Measurements from ENCODE around the gene SORCS3. TPM values are rescaled to one million over a fixed set of nuclear protein-coding genes. Genes with fewer than 3 reads are reported as not detected.

Gene SORCS3
- total RNA-seq, 4 donors from 2014 or later: not detected

- Histone ChIP-seq H3K9me3 (no peaks in the 10 kb centered on the region), H3K4me1 (no peaks in the 10 kb centered on the region), H3K4me3 (replicated peaks in 1 of 3) (no peak overlapping the region), H3K27me3 (no peaks in the 10 kb centered on the region), H3K27ac (no peak overlapping the region), H3K36me3 (no peaks in the 10 kb centered on the region)
- intact Hi-C loops (cut with DNase I): no loop called here
- TF ChIP-seq CTCF (IDR thresholded peaks at IDR 0.05) (no peak), POLR2A (IDR thresholded peaks at IDR 0.05) (no peak)
- 78 to 87% methylated on average over 5 of the region's 5 CpGs for WGBS, 2 donors
- no peak for DNase-seq
Observed at GRCh38 chr10:104921763-104922162, 280.7 kb downstream of the SORCS3 start.

GRCh38 chr10:104922810-104923209, 281.7 kb downstream of the SORCS3 start:
- intact Hi-C loops (cut with DNase I): no loop called here
- WGBS, 2 donors: 65 to 74% methylated on average over 3 of the region's 3 CpGs
- H3K4me3 ChIP-seq (replicated peaks in 1 of 3): no peak overlapping the region
- no peaks in the 10 kb centered on the region for H3K27me3 ChIP-seq
- no peaks in the 10 kb centered on the region for H3K9me3 ChIP-seq
- DNase-seq: no peak
- no peak overlapping the region for H3K27ac ChIP-seq
- H3K36me3 ChIP-seq: no peaks in the 10 kb centered on the region
- TF ChIP-seq CTCF (IDR thresholded peaks at IDR 0.05): no peak
- no peak for TF ChIP-seq POLR2A (IDR thresholded peaks at IDR 0.05)
- no peaks in the 10 kb centered on the region for H3K4me1 ChIP-seq

GRCh38 chr10:104923501-104923900, 282.4 kb downstream of the SORCS3 start:
- no peak for DNase-seq
- H3K9me3 ChIP-seq: no peaks in the 10 kb centered on the region
- H3K27me3 ChIP-seq: no peaks in the 10 kb centered on the region
- TF ChIP-seq POLR2A (IDR thresholded peaks at IDR 0.05) (no peak), CTCF (IDR thresholded peaks at IDR 0.05) (no peak)
- H3K4me1 ChIP-seq: no peaks in the 10 kb centered on the region
- intact Hi-C loops (cut with DNase I): no loop called here
- H3K27ac ChIP-seq: no peak overlapping the region
- H3K36me3 ChIP-seq: no peaks in the 10 kb centered on the region
- H3K4me3 ChIP-seq (replicated peaks in 1 of 3): no peak overlapping the region
- 87 to 88% methylated on average over 3 of the region's 3 CpGs for WGBS, 2 donors

- 62 to 67% methylated on average over 6 of the region's 6 CpGs for WGBS, 2 donors
- intact Hi-C loops (cut with DNase I): no loop called here
- no peaks in the 10 kb centered on the region for H3K27me3 ChIP-seq
- no peak for DNase-seq
- H3K4me1 ChIP-seq: no peaks in the 10 kb centered on the region
- no peak overlapping the region for H3K27ac ChIP-seq
- TF ChIP-seq POLR2A (IDR thresholded peaks at IDR 0.05) (no peak), CTCF (IDR thresholded peaks at IDR 0.05) (no peak)
- no peak overlapping the region for H3K4me3 ChIP-seq (replicated peaks in 1 of 3)
- H3K36me3 ChIP-seq: no peaks in the 10 kb centered on the region
- H3K9me3 ChIP-seq: no peaks in the 10 kb centered on the region
Observed at GRCh38 chr10:104924101-104924795, 283.2 kb downstream of the SORCS3 start.

- Histone ChIP-seq H3K27me3 (no peaks in the 10 kb centered on the region), H3K4me1 (no peaks in the 10 kb centered on the region), H3K27ac (no peak overlapping the region), H3K4me3 (replicated peaks in 1 of 3) (no peak overlapping the region), H3K36me3 (no peaks in the 10 kb centered on the region), H3K9me3 (no peaks in the 10 kb centered on the region)
- WGBS, 2 donors: 34 to 36% methylated on average over 3 of the region's 3 CpGs
- intact Hi-C loops (cut with DNase I): no loop called here
- DNase-seq: peak; percentile 3 to 13
- no peak for TF ChIP-seq POLR2A (IDR thresholded peaks at IDR 0.05)
- TF ChIP-seq CTCF (IDR thresholded peaks at IDR 0.05): peak in 3 of 6 experiments; percentile 19 to 49 (median 25)
Observed at GRCh38 chr10:104925232-104925851, 284.3 kb downstream of the SORCS3 start.
